ENCODE data around the gene KRT6B. TPM values are rescaled to one million over a fixed set of nuclear protein-coding genes. Genes with fewer than 3 reads are reported as not detected.

Gene KRT6B
- total and polyA plus RNA-seq, 9 of the 15 experiments (the other 6 are each of a cell fraction or from before 2014, with no cell fraction given), result not detected

DNA sequence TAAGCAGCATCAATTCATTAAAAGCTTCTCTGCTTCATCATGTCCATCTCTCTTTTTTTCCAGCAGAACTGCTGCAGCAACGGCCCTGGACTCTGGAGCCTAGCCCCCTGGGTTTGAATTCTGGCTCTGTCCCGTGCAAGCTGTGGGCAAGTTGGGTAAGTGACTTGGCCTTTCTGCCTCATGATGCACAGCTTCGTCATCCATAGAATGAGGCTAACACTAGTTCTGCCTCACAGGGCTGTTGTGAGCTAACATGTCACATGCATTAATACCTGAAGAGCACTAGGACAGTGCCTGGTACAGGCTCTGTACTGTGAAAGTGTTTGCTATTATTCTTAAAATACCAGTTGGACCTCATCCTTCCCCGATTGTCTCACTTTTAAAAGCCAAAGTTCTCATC, 50.0 kb downstream of the KRT6B start:
- no peak overlapping the region for H3K27ac ChIP-seq (ENCODE audit: extremely low read depth, low read depth, low read length)
- TF ChIP-seq BRD4 (IDR thresholded peaks at IDR 0.05) (no peak), EP400 (IDR thresholded peaks at IDR 0.05) (no peak), LARP7 (IDR thresholded peaks at IDR 0.05) (no peak), POLR2AphosphoS5 (IDR thresholded peaks at IDR 0.05; ENCODE audit: control insufficient read depth, insufficient read depth, low read depth, low read length) (no peak), HIVEP1 (CRISPR knock-in tag; IDR thresholded peaks at IDR 0.05) (no peak), ZNF507 (tag; conservative IDR thresholded peaks at IDR 0.05) (no peak), CTBP1 (IDR thresholded peaks at IDR 0.05; ENCODE audit: borderline replicate concordance) (no peak), ZNF584 (CRISPR knock-in tag; IDR thresholded peaks at IDR 0.05; ENCODE audit: low read depth) (no peak), SIX5 (IDR thresholded peaks at IDR 0.05; ENCODE audit: borderline replicate concordance in 1 of 2, insufficient read depth in 1 of 2, low read depth in 1 of 2, low read length in 2 of 2) (no peak), SMAD2 (IDR thresholded peaks at IDR 0.05; ENCODE audit: low read depth, low read length) (no peak)
- H3K4me3 ChIP-seq, result no peak overlapping the region
- no peak overlapping the region for H3K9ac ChIP-seq (ENCODE audit: insufficient read depth in 1 of 2, low read depth in 2 of 2, low read length in 2 of 2)
- intact Hi-C loops (cut with micrococcal nuclease), result no loop called here
- H3K4me2 ChIP-seq (ENCODE audit: insufficient read depth, low read length), result no peak overlapping the region
- ATAC-seq (no peak), DNase-seq (ENCODE audit: extremely low read depth in 1 of 4, low spot score in 3 of 4) (no peak), FAIRE-seq (no peak)
- peaks cover 0 to 69% of the 10 kb centered on the region in 2 experiments; a peak in 3 of 5 replicates for H3K27me3 ChIP-seq (ENCODE audit: control insufficient read depth in 2 of 2, insufficient read depth in 2 of 2, low read length in 2 of 2)
- H3K36me3 ChIP-seq (ENCODE audit: control insufficient read depth, insufficient read depth, low read length), result no peaks in the 10 kb centered on the region
- no peaks in the 10 kb centered on the region for H3K4me1 ChIP-seq (replicated peaks in 1 of 2; ENCODE audit: control insufficient read depth in 2 of 2, insufficient read depth in 2 of 2, low read length in 2 of 2)
- ChIA-PET CTCF (ENCODE audit: low intra/inter-chr PET ratio) (no interaction called here), POLR2A (interaction anchor here (0.6 kb wide), 1 partner anchor 25 kb away, joined by 4 read pairs; no protein-coding TSS in a partner anchor)
- WGBS (ENCODE audit: insufficient coverage, low coverage, missing lambda C conversion rate), result 0% methylated on average over 4 of the region's 4 CpGs
- H3K79me2 ChIP-seq (ENCODE audit: control insufficient read depth, insufficient read depth, low read length), result no peaks in the 10 kb centered on the region
- H3K9me1 ChIP-seq (ENCODE audit: control insufficient read depth, insufficient read depth, low read length), result no peaks in the 10 kb centered on the region
- no peaks in the 10 kb centered on the region for H3K9me3 ChIP-seq (replicated peaks; ENCODE audit: control insufficient read depth, insufficient read depth, low read depth, low read length)
- no TSS peak for BruUV-seq (replicated peaks)
- H4K20me1 ChIP-seq (replicated peaks; ENCODE audit: control insufficient read depth, insufficient read depth, low read length), result no peaks in the 10 kb centered on the region
- in situ Hi-C loops (cut with MboI), result no loop called here
- no peak overlapping the region for H2AFZ ChIP-seq (ENCODE audit: low read depth, low read length)
